SH-SY5Y (cell line): Measurements from ENCODE around the gene CFAP20DC.

Experiments
- GATA2 ChIP-seq: IDR thresholded peaks from 2 replicates; pipeline ENCODE4 v1.6.1; 2011; ENCODE audit warnings: mild to moderate bottlenecking, low read depth, low read length
- GATA3 ChIP-seq: IDR thresholded peaks from 2 replicates; pipeline ENCODE4 v1.6.1; 2011; ENCODE audit warnings: low read depth, mild to moderate bottlenecking, low read length, moderate library complexity

- TF ChIP-seq GATA2: no peak
- no peak for TF ChIP-seq GATA3
Observed at GRCh38 chr3:59084583-59084982, 34.8 kb upstream of the CFAP20DC start.
